K562 (cell line): ENCODE results near the gene PRR11. TPM values are rescaled to one million over a fixed set of nuclear protein-coding genes. Genes with fewer than 3 reads are reported as not detected.

Experiments used
- ARID4B ChIP-seq: sonication (generic); formaldehyde crosslinking; IDR thresholded peaks from 2 replicates; pipeline ENCODE4 v1.8.0; 2022; ENCODE audit warnings: mild to moderate bottlenecking, missing genetic modification reagents
- CBFA2T2 ChIP-seq: fragments of 450-650 bp; conservative IDR thresholded peaks from 2 replicates; pipeline ENCODE4 v1.6.1; 2017; ENCODE audit warnings: mild to moderate bottlenecking
- CBFB ChIP-seq: sonication (generic); formaldehyde crosslinking; IDR thresholded peaks from 2 replicates; pipeline ENCODE4 v1.4.0; 2020; ENCODE audit warnings: mild to moderate bottlenecking, missing genetic modification reagents
- FIP1L1 ChIP-seq: fragments of 200-400 bp; formaldehyde crosslinking; IDR thresholded peaks from 2 replicates; pipeline ENCODE4 v1.6.1; 2018; ENCODE audit warnings: mild to moderate bottlenecking, low read depth, low read length; ENCODE audit not compliant: poor library complexity, severe bottlenecking
- FOXM1 ChIP-seq, 2 experiments: fragments of 450-650 bp in 1 of 2; sonication (generic) in 1 of 2; formaldehyde crosslinking in 1 of 2; IDR thresholded peaks; 2 replicates each; pipeline versions ENCODE4 v1.6.1 to v1.9.0; 2017 to 2022; ENCODE audit warnings: low read depth in 2 of 2, mild to moderate bottlenecking in 2 of 2, missing genetic modification reagents in 1 of 2, moderate library complexity in 1 of 2
- NR2C1 ChIP-seq, 2 experiments: fragments of 450-650 bp; IDR thresholded peaks; 2 replicates each; pipeline ENCODE4 v1.6.1; 2017; ENCODE audit warnings: mild to moderate bottlenecking in 2 of 2, antibody characterized with exemption in 1 of 2, inconsistent platforms in 1 of 2, missing compliant biosample characterization in 1 of 2, missing genetic modification characterization in 1 of 2
- PHF20 ChIP-seq: fragments of 450-650 bp; IDR thresholded peaks from 2 replicates; pipeline ENCODE4 v1.6.1; 2018; ENCODE audit not compliant: partially characterized antibody
- POLR2A ChIP-seq: fragments of 450-650 bp; conservative IDR thresholded peaks from 2 replicates; pipeline ENCODE4 v1.6.1; 2016
- POLR2G ChIP-seq: fragments of 200-400 bp; formaldehyde crosslinking; IDR thresholded peaks from 2 replicates; pipeline ENCODE4 v1.6.1; 2017; ENCODE audit warnings: low read depth, mild to moderate bottlenecking, antibody characterized with exemption, low read length, moderate library complexity
- ZBTB17 ChIP-seq: fragments of 450-650 bp; formaldehyde crosslinking; IDR thresholded peaks from 2 replicates; pipeline ENCODE4 v1.4.0; 2020; ENCODE audit warnings: mild to moderate bottlenecking
- ZNF239 ChIP-seq: fragments of 250-450 bp; sonication (Bioruptor Pico); IDR thresholded peaks from 2 replicates; pipeline ENCODE4 v1.4.0; 2020; ENCODE audit warnings: mild to moderate bottlenecking
- ZNF395 ChIP-seq: fragments of 200-800 bp; sonication (Bioruptor generic); IDR thresholded peaks from 2 replicates; pipeline ENCODE4 v1.6.1; 2017; ENCODE audit warnings: missing genetic modification characterization, missing compliant biosample characterization
- ZNF41 ChIP-seq: fragments of 250-450 bp; sonication (Bioruptor Pico); conservative IDR thresholded peaks from 2 replicates; pipeline ENCODE4 v1.4.0; 2020; ENCODE audit warnings: mild to moderate bottlenecking
- polyA plus RNA-seq, 8 experiments: library from polyadenylated mRNA; depleted of rRNA in 4 of 8; stranded (reverse) in 5 of 8; unstranded in 3 of 8; fragments of >200 nt; fragmentation: Nextera tagmentation in 2 of 8; fragmentation: Illumina TruSeq in 1 of 8; extraction: Ambion mirVana in 2 of 8; extraction: Trizol in 1 of 8; gene quantifications; 2 replicates each; pipeline versions ENCODE4 v1.2.1 to v1.2.3, GENCODE V29; 2011 to 2014; ENCODE audit warnings: inconsistent platforms in 1 of 8, missing spikeins in 1 of 8
- total RNA-seq, 7 experiments: library from RNA; depleted of rRNA in 6 of 7; stranded (reverse); fragments of >200 nt in 6 of 7; fragmentation: Illumina TruSeq in 2 of 7; extraction: Trizol in 2 of 7; gene quantifications; 2 replicates each; pipeline versions ENCODE4 v1.2.1 to v1.2.3, GENCODE V29; 2011 to 2021; ENCODE audit warnings: low replicate concordance in 1 of 7
- TF ChIP-seq, protein P1 (sequence below): sonication (generic); formaldehyde crosslinking; IDR thresholded peaks from 2 replicates; pipeline ENCODE4 v1.8.0; 2022; ENCODE audit warnings: mild to moderate bottlenecking, low read depth, missing genetic modification reagents
- TF ChIP-seq, protein P2 (sequence below): sonication (generic); formaldehyde crosslinking; IDR thresholded peaks from 2 replicates; pipeline ENCODE4 v1.4.0; 2020; ENCODE audit warnings: mild to moderate bottlenecking, missing genetic modification reagents
- TF ChIP-seq, protein P3 (sequence below): sonication (generic); formaldehyde crosslinking; IDR thresholded peaks from 2 replicates; pipeline ENCODE4 v1.5.0; 2020; ENCODE audit warnings: missing genetic modification reagents

PRR11 gene
- total and polyA plus RNA-seq, 9 of the 15 experiments (the other 6 are each of a cell fraction or from before 2014, with no cell fraction given) = 13.3 to 75.2 (median 46.4) TPM

DNA sequence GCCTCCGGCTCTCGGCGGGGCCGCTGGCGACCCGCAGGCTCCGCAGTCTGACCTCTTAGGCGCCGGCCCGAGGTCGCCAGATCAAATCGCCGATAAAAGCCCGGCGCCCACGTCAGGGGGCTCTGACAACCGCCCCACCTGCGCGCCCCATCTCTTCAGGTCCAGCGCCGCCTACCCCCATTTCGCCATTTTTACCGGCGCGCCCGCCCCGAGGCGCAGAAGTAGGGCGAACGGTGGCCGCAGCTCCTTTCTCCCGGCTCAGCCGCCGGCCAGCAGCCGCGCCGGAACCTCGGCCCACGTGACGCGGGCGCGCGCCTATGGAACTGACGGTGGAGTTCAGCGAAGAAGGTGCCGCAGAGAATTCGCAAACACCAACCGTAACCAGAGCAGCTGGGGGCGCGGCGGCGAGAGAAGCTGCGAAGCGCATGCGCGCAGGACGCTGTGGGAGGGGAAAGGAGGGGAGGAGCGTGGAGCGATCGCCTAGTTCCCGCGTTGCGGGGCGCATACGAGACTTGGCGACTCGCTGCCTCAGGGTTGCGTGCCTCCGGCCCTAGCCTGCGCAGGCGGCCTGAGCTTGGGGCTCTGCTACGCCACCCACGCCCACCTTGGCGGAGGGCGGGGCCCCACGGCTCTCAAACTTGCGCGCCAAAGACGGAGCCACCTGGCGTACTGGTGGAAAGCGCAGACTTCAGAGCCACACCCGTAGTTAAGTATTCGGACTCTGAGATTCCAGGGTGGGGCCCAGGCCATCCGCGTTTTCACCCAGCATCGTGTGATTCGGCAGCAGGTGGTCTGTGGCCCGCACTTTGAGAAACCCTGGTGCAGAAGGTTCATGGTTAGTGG lies 48.9 kb upstream of the PRR11 start, which contains the start of gene TRIM37 (continued):
- TF ChIP-seq, protein P1, sequence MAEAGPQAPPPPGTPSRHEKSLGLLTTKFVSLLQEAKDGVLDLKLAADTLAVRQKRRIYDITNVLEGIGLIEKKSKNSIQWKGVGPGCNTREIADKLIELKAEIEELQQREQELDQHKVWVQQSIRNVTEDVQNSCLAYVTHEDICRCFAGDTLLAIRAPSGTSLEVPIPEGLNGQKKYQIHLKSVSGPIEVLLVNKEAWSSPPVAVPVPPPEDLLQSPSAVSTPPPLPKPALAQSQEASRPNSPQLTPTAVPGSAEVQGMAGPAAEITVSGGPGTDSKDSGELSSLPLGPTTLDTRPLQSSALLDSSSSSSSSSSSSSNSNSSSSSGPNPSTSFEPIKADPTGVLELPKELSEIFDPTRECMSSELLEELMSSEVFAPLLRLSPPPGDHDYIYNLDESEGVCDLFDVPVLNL (CRISPR knock-in tag) = peak; percentile 93; the same call in 1 of the 2 replicates
- TF ChIP-seq POLR2G (peak; percentile 98), FIP1L1 (peak; percentile 94), POLR2A (peak; percentile 88), ARID4B (peak; percentile 89), ZNF239 (no peak), ZNF41 (CRISPR knock-in tag) (no peak), CBFB (no peak), PHF20 (peak; percentile 66), CBFA2T2 (peak; percentile 74), NR2C1 (IDR thresholded peaks at IDR 0.05) (no peak), NR2C1 (tag; IDR thresholded peaks at IDR 0.05) (0 out of 2 replicates have a peak, but pooled peaks have one; percentile 60), ZNF395 (peak; percentile 31; the same call in 1 of the 2 replicates), ZBTB17 (CRISPR knock-in tag) (0 out of 2 replicates have a peak, but pooled peaks have one; percentile 19), FOXM1 (IDR thresholded peaks at IDR 0.05; ENCODE audit: low read depth) (no peak), FOXM1 (CRISPR knock-in tag; IDR thresholded peaks at IDR 0.05; ENCODE audit: low read depth) (0 out of 2 replicates have a peak, but pooled peaks have one; percentile 47)
- TF ChIP-seq, protein P2, sequence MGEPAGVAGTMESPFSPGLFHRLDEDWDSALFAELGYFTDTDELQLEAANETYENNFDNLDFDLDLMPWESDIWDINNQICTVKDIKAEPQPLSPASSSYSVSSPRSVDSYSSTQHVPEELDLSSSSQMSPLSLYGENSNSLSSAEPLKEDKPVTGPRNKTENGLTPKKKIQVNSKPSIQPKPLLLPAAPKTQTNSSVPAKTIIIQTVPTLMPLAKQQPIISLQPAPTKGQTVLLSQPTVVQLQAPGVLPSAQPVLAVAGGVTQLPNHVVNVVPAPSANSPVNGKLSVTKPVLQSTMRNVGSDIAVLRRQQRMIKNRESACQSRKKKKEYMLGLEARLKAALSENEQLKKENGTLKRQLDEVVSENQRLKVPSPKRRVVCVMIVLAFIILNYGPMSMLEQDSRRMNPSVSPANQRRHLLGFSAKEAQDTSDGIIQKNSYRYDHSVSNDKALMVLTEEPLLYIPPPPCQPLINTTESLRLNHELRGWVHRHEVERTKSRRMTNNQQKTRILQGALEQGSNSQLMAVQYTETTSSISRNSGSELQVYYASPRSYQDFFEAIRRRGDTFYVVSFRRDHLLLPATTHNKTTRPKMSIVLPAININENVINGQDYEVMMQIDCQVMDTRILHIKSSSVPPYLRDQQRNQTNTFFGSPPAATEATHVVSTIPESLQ = 0 out of 2 replicates have a peak, but pooled peaks have one; percentile 35
- TF ChIP-seq, protein P3, sequence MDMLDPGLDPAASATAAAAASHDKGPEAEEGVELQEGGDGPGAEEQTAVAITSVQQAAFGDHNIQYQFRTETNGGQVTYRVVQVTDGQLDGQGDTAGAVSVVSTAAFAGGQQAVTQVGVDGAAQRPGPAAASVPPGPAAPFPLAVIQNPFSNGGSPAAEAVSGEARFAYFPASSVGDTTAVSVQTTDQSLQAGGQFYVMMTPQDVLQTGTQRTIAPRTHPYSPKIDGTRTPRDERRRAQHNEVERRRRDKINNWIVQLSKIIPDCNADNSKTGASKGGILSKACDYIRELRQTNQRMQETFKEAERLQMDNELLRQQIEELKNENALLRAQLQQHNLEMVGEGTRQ (CRISPR knock-in tag) = peak; percentile 99
